Colonic mucosa (tissue), 4 donors: ENCODE results near the gene ODF2L. TPM values are rescaled to one million over a fixed set of nuclear protein-coding genes. Genes with fewer than 3 reads are reported as not detected.
"Not testable (repeated sequence)": the region's sequence is repeated elsewhere in the genome, so short reads cannot be mapped to it uniquely, and the experiment has no call there.

Experiments used
- DNase-seq: peaks from one replicate; pipeline ENCODE4 v3.0.0-alpha.2; 2020
- H3K27ac ChIP-seq: fragments of 200-600 bp; one replicate; pipeline ENCODE4 v1.8.0; 2021
- H3K27me3 ChIP-seq: fragments of 200-600 bp; one replicate; pipeline ENCODE4 v1.8.0; 2021
- H3K36me3 ChIP-seq: fragments of 200-600 bp; one replicate; pipeline ENCODE4 v1.8.0; 2021
- H3K4me1 ChIP-seq: fragments of 200-600 bp; one replicate; pipeline ENCODE4 v1.8.0; 2021; ENCODE audit warnings: mild to moderate bottlenecking
- H3K4me3 ChIP-seq: fragments of 200-600 bp; one replicate; pipeline ENCODE4 v1.8.0; 2021
- H3K9ac ChIP-seq, 2 donors: one replicate each; pipeline ENCODE4 v1.7.0; 2013; ENCODE audit warnings: control low read depth in 2 of 2, low read depth in 2 of 2, low read length in 2 of 2
- H3K9me3 ChIP-seq: fragments of 200-600 bp; one replicate; pipeline ENCODE4 v1.8.0; 2021
- intact Hi-C: fragments of 100-400 bp; cut with DNase I; formaldehyde crosslinking; loops from one replicate; pipeline ENCODE4 v1.14.1; 2022
- total RNA-seq, 2 donors: library from RNA; stranded (reverse); fragmentation: NEBNext Ultra II Directional in 1 of 2; extraction: Animal tissue kit (Norgen Biotek cat#: 25700) in 1 of 2; gene quantifications; one replicate each; pipeline ENCODE4 v1.2.1, GENCODE V29; 2021
- TF ChIP-seq, protein P1 (sequence below): fragments of 200-600 bp; IDR thresholded peaks from one replicate; pipeline ENCODE4 v1.8.0; 2022; ENCODE audit warnings: antibody characterized with exemption, mild to moderate bottlenecking
- donor health status: healthy.
- donor health status: DM: no; HTN: no; CAD: no.
- donor health status: DM: no; HTN: no; CAD: no.

Gene ODF2L
- total RNA-seq, 2 donors from 2014 or later = 21.9 to 35.9 TPM

DNA sequence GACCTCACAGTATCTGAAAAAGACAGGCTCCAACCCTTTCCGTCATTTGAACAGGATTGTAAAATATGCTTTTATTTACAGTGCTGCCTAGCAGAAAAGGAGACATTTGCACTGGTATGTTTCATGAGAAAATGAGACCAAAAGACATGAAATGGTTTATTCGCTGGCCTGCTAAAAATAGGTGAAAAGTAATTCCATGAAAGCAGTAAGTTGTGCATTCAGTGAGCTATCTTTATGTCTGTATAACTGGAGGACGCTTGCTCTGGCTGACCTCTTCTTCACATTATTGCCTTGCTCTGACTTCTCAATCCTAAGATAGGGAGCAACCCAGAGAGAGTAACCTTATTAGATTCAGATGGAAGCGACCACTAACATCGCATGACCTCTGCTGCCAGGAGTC is 38.3 kb downstream of the ODF2L start:
- H3K4me1 ChIP-seq = no peaks in the 10 kb centered on the region
- no peak overlapping the region for H3K4me3 ChIP-seq
- H3K36me3 ChIP-seq = no peaks in the 10 kb centered on the region

DNA sequence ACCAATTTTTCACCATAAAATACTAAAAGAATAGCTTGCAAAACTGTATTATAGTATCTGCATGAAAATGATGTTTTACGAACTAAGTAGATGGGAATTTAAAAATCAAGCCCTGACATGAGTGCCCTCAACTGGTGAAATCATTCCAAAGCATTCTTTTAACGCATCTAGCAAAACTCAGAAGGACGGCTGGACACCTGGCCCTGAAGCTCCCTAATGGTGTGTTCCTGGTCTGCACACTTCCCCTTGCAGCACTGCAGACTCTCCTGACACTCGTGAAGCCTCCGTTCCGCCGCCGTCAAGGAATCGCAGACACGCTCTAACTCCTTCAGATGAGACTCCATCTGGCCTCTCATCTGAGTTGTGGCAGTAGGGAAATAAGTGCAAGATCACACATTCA is 39.9 kb downstream of the ODF2L start:
- no peaks in the 10 kb centered on the region for H3K36me3 ChIP-seq
- no peak overlapping the region for H3K4me3 ChIP-seq
- DNase-seq = no peak
- intact Hi-C loops = no loop called here
- no peaks in the 10 kb centered on the region for H3K4me1 ChIP-seq
- H3K27ac ChIP-seq = no peak overlapping the region
- no peaks in the 10 kb centered on the region for H3K9me3 ChIP-seq
- no peak overlapping the region for H3K9ac ChIP-seq
- TF ChIP-seq, protein P1, sequence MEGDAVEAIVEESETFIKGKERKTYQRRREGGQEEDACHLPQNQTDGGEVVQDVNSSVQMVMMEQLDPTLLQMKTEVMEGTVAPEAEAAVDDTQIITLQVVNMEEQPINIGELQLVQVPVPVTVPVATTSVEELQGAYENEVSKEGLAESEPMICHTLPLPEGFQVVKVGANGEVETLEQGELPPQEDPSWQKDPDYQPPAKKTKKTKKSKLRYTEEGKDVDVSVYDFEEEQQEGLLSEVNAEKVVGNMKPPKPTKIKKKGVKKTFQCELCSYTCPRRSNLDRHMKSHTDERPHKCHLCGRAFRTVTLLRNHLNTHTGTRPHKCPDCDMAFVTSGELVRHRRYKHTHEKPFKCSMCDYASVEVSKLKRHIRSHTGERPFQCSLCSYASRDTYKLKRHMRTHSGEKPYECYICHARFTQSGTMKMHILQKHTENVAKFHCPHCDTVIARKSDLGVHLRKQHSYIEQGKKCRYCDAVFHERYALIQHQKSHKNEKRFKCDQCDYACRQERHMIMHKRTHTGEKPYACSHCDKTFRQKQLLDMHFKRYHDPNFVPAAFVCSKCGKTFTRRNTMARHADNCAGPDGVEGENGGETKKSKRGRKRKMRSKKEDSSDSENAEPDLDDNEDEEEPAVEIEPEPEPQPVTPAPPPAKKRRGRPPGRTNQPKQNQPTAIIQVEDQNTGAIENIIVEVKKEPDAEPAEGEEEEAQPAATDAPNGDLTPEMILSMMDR = no peak
- no peaks in the 10 kb centered on the region for H3K27me3 ChIP-seq

More for the DNA sequence above, 38.3 kb downstream of the ODF2L start:
- intact Hi-C loops = no loop called here
- no peak overlapping the region for H3K9ac ChIP-seq
- no peak overlapping the region for H3K27ac ChIP-seq
- H3K9me3 ChIP-seq = no peaks in the 10 kb centered on the region
- DNase-seq = no peak
- no peaks in the 10 kb centered on the region for H3K27me3 ChIP-seq
- TF ChIP-seq, protein P1 = no peak

GRCh38 chr1:86352086-86352485 is 44.0 kb downstream of the ODF2L start:
- Histone ChIP-seq H3K9ac (no peak overlapping the region), H3K27ac (no peak overlapping the region), H3K27me3 (no peaks in the 10 kb centered on the region), H3K4me3 (no peak overlapping the region), H3K9me3 (no peaks in the 10 kb centered on the region), H3K36me3 (no peaks in the 10 kb centered on the region), H3K4me1 (no peaks in the 10 kb centered on the region)
- TF ChIP-seq, protein P1 = no peak
- intact Hi-C loops = no loop called here
- no peak for DNase-seq

DNA sequence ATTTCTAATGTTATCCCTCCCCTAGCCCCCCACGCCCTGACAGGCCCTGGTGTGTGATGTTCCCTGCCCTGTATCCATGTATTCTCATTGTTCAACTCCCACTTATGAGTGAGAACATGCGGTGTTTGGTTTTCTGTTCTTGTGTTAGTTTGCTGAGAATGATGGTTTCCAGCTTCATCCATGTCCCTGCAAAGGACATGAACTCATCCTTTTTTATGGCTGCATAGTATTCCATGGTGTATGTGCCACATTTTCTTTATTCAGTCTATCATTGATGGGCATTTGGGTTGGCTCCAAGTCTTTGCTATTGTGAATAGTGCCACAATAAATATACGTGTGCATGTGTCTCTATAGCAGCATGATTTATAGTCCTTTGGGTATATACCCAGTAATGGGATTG is 45.9 kb downstream of the ODF2L start:
- H3K27ac ChIP-seq, DNase-seq, H3K4me3 ChIP-seq, H3K9me3 ChIP-seq, H3K4me1 ChIP-seq, intact Hi-C loops, H3K27me3 ChIP-seq, H3K36me3 ChIP-seq, H3K9ac ChIP-seq: not testable (repeated sequence)

DNA sequence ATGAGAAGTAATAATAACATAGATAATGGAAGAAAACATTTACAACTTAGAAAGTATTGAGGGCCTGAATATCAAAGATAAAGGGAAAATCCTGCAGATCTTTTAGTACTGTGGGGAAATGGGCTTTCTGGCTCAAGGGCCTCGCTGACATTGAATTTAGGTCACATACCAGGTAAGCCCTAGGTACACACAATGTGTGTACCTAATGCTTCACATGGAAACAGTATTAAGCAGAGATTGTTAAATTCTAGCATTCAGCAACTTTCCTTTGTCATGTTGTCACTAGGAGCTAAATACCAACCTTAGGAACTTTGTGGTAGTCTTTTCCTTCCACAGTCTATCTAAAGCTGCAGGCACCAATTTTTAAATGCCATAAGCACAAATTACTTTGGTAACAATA is 49.7 kb downstream of the ODF2L start:
- Histone ChIP-seq H3K4me1 (no peaks in the 10 kb centered on the region), H3K9ac (no peak overlapping the region), H3K36me3 (no peaks in the 10 kb centered on the region), H3K27ac (no peak overlapping the region), H3K4me3 (no peak overlapping the region), H3K27me3 (no peaks in the 10 kb centered on the region), H3K9me3 (no peaks in the 10 kb centered on the region)
- TF ChIP-seq, protein P1 = no peak
- intact Hi-C loops = no loop called here
- DNase-seq = no peak

DNA sequence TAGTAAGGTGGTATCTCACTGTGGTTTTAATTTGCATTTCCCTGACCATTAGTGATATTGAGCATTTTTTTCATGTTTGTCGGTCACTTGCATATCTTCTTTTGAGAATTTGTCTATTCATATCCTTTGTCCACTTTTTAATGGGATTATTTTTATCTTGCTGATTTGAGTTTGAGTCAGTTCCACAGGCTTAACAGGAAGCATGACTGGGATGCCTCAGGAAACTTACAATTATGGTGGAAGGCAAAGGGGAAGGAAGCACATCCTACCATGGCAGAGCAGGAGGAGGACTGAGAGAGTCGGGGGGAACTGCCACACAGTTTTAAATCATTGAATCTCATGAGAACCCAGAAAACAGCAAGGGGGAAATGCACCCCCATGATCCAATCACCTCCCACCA is 51.1 kb downstream of the ODF2L start:
- Histone ChIP-seq H3K9ac (no peak overlapping the region), H3K4me1 (no peaks in the 10 kb centered on the region), H3K27ac (no peak overlapping the region), H3K4me3 (no peak overlapping the region), H3K36me3 (no peaks in the 10 kb centered on the region), H3K9me3 (no peaks in the 10 kb centered on the region), H3K27me3 (no peaks in the 10 kb centered on the region)
- DNase-seq = no peak
- TF ChIP-seq, protein P1 = no peak
- intact Hi-C loops = no loop called here
